B cell (primary cell): ENCODE results near the gene TRAF3.

Source experiments
- EZH2 ChIP-seq: IDR thresholded peaks from 2 replicates; pipeline ENCODE4 v1.6.1; 2012; ENCODE audit warnings: borderline replicate concordance, low read depth, mild to moderate bottlenecking, moderate library complexity, low read length; ENCODE audit not compliant: insufficient read depth, poor library complexity, severe bottlenecking
- TF ChIP-seq, protein P1 (sequence below): fragments of 200-600 bp; IDR thresholded peaks from one replicate; pipeline ENCODE4 v1.8.0; 2022; ENCODE audit warnings: antibody characterized with exemption, mild to moderate bottlenecking

- TF ChIP-seq, protein P1, sequence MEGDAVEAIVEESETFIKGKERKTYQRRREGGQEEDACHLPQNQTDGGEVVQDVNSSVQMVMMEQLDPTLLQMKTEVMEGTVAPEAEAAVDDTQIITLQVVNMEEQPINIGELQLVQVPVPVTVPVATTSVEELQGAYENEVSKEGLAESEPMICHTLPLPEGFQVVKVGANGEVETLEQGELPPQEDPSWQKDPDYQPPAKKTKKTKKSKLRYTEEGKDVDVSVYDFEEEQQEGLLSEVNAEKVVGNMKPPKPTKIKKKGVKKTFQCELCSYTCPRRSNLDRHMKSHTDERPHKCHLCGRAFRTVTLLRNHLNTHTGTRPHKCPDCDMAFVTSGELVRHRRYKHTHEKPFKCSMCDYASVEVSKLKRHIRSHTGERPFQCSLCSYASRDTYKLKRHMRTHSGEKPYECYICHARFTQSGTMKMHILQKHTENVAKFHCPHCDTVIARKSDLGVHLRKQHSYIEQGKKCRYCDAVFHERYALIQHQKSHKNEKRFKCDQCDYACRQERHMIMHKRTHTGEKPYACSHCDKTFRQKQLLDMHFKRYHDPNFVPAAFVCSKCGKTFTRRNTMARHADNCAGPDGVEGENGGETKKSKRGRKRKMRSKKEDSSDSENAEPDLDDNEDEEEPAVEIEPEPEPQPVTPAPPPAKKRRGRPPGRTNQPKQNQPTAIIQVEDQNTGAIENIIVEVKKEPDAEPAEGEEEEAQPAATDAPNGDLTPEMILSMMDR, result no peak
- TF ChIP-seq EZH2, result no peak
Observed at GRCh38 chr14:102734436-102734835, 42.8 kb upstream of the TRAF3 start.
